ENCODE results near the gene ITFG1.

ITFG1 gene

GRCh38 chr16:47460711-47461597 lies at the start of gene ITFG1, which contains the start of gene PHKB:
TSS of gene ITFG1 (minus strand) at chr16:47461063. CDS start at chr16:47461045, 18 bp downstream.
TSS of gene PHKB (plus strand) at chr16:47461331. CDS start at chr16:47461351, 20 bp downstream.
- DNase-seq, result peak; percentile 78 to 85

DNA sequence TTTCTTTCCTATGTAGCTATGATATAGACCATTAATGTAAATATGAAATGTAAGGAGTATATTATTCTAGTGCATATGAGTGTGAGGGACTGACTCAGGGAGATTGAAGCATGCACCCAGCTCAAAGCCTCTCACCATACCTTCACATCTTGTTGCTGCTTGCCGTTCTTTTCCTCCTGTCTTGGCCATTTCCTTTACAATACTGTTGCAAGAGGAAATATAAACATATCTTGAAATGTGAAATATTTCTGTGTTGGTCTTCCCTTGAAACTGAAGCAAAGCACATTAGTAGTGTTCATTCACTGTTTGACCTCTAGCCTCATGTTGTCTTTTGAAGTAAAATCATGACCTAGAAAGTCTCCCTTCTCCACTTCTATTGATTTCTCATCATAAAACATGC lies 46.8 kb upstream of the ITFG1 start:
- no peak for DNase-seq

- DNase-seq, result no peak
Measured at GRCh38 chr16:47506800-47507199, 45.9 kb upstream of the ITFG1 start.

- DNase-seq, result no peak
Measured at GRCh38 chr16:47504599-47504998, 43.7 kb upstream of the ITFG1 start.

DNA sequence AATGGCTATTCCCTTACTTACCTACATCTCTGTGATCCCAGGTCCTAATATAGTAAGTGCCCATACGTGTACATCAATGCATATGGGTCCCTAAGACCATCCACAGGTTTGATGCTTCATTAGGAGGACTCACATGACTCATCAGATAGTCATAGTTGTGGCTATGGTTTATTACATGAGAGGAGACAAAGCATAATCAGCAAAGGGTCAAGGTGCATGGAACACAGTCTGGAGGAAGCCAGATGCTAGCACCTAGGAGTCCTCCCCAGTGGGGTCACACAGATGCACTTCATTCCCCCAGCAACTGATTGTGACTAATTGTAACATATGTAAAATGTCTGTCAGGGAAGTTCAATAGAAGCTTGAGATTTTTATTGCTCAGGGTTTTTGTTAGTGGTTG lies 43.1 kb upstream of the ITFG1 start:
- no peak for DNase-seq

DNA sequence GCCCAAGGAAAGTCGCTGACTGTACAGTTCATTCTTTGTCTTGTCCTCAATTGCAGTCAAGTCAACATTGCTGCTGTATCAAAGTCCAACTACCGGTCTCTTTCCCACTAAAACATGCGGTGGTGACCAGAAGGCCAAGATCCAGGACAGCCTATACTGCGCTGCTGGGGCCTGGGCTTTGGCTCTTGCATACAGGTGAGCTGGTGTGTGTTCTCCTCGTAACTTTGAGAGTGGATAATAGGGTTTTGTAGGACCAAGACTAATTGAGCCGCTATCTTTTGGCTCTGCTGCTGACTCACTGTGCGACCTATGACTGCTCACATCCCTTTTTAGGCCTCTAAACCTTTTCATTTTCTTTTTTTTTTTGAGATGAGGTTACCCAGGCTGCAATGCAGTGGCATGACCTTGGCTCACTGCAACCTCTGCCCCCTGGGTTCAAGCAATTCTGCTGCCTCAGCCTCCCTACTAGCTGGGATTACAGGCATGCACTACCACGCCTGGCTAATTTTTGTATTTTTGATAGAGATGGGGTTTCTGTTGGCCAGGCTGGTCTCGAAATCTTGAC lies 38.9 kb upstream of the ITFG1 start:
- no peak for DNase-seq

DNA sequence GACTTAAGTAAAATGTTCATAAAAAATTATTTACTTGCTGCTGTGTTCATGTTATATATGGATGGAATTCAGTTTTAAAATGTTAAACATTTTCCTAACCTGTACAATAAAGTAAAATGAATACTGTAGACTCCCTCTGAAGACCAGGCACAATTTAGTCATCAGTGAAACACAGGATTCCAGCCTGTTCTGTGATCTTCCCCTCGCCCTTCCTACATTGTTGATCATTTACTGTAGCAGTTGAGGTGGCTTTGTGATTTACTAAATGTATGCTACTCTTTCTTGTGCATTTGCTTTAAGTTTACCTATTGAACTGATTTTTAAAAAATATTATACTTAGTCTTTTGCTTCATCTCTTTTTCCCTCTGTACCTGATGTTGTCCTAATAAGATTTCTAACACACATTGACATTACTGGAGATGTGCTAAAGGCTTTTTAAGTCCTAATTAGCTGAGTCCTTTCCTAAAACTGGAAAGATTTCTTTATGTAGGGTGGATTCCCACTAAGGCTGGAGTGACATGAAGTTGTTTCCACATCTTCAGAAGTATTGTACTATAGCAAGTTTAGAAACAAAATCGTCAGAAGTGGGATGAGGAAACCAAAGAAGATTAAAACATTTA lies 38.3 kb upstream of the ITFG1 start:
- DNase-seq, result no peak

DNA sequence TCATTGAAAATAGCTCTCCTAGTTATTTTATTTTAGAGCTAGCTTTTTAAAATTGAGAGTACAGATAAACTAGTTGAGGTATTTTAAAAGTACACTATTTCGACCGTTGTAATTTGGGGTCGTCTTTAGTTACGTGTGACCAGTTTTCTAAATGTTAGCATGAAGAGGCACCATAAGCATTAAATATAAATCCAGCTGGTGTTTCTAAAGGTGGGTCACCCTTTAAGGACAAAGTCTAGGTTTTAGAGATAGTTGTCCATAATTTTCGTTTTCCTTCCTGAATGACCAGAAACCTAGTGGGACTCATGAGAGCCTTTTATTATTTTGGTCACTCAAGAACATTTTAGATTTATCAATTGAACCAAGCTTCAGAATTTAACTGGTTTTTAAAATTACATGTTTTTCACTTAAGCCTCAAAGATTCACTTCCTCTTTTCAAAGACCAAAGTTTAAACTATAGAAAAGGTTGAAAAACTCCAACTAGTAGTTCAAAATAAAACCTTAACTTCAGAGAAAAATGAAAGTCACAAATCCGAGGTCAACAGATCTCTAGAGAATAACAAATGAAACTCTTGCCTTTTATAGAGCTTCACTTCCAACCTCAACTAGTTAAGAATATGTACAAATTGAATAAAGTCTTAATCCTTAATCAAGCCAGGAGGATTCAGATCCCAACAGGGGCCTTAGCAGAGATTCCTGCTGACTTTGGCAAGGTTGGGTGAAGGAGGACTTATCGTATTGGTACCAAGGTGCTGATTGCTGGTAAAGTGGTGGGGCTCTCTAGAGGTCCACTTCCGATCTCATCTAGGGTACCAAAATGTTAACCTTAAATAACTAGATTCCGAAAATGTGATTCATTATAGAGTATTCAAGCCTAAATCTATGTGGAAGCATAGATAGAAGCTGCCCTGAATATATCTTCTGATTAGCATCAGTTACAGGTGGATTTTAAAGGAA lies 32.8 kb upstream of the ITFG1 start:
- peak; percentile 23 to 28 for DNase-seq

DNA sequence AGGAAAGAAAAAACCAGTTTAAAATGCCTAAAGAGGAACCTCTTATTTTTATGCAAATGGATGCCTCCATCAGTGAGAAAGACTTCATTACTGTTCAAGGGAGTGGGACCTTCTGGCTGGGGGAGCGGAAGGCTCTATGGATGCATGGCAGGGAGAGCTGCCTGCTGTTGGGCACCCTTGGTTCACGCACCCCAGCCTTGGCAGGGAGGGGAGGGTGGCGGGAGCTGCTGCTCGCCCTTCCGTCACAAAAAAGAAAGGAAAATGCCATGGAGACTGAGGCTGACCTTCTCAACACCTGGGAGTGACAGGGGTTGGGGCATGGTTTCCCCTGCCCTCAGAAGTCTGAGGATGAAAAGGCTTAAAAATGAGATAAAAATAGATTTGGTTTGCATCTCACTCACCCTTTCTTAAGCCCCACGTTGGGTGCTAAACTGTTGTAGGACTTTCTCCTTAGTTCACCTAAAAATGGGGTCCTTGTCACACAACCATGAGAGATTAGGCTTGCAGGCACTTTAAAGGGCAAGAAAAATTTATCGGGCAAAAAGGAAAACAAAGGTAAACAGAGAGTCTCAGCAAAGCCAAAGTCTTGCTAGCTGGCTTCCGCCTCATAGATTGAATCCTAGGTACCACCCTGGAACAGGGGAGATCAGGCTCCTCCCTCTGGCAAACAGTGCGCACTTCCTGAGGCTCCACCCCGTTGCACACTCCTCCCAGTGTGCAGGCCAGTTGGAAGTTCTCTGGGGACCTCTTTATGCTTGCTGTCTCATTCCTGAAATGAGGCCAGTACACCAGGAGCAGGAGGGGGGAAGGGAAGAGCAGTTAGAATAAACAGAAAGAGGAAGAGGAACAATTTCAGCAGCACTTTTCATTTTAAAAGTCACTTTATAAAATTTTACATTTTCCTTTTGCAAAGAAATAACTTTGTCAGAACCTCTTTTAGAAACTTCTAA lies 31.8 kb upstream of the ITFG1 start:
- DNase-seq, result peak; percentile 46 to 48

- DNase-seq, result no peak
Measured at GRCh38 chr16:47492036-47492427, 31.2 kb upstream of the ITFG1 start.

DNA sequence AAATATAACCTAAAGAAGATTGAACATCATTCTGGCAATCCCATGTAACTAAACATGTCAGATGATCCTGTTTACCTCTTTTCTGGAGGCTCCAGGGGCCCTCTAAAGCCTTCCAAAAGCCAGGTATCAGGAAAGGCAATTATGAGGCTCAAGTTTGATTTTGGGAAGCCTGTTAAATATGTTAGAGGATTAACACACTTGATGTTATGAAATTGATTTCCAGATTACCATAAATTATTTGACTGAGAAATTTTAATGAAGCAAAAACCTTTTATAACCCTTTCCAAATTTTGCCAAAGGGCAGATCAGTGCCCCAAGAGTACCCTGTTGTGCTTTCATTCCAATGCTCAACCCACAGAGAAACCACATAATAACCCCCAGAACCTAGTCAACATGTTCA lies 29.6 kb upstream of the ITFG1 start:
- no peak for DNase-seq

DNA sequence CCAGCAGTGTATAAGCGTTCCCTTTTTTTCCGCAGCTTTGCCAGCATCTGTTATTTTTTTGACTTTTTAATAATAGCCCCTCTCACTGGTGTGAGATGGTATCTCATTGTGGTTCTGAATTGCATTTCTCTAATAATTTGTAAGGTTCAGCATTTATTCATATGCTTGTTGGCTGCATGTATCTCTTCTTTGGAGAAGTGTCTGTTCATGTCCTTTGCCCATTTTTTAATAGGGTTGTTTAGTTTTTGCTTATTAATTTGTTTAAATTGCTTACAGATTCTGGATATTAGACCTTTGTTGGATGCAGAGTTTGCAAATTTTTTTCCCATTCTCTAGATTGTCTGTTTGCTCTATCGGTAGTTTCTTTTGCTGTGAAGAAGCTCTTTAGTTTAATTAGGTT lies 27.2 kb upstream of the ITFG1 start:
- DNase-seq, result no peak

DNA sequence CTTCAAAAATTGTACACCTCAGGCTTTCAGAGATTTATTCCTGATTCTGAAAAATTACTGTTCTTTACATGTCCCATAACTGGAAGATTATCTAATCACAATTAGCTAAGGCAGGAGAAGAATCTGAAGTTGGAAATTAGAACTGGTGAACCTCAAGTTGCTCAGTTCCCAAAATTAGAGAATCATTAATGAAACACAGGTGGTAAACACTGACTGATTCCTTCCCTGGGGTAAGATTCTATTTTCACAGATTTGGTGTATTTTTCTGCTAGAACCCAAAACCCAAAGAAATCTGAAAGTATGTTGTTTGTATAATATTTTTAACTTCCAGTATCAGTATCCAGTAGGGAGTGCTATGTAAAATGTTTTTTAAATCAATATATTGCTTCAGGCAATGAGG lies 26.0 kb upstream of the ITFG1 start:
- DNase-seq, result no peak

- no peak for DNase-seq
Measured at GRCh38 chr16:47483616-47484015, 22.8 kb upstream of the ITFG1 start.

GRCh38 chr16:47481698-47482374 lies 21.0 kb upstream of the ITFG1 start:
- DNase-seq, result no peak

GRCh38 chr16:47480410-47480809 lies 19.5 kb upstream of the ITFG1 start:
- no peak for DNase-seq

- DNase-seq, result no peak
Measured at GRCh38 chr16:47477679-47478078, 16.8 kb upstream of the ITFG1 start.

DNA sequence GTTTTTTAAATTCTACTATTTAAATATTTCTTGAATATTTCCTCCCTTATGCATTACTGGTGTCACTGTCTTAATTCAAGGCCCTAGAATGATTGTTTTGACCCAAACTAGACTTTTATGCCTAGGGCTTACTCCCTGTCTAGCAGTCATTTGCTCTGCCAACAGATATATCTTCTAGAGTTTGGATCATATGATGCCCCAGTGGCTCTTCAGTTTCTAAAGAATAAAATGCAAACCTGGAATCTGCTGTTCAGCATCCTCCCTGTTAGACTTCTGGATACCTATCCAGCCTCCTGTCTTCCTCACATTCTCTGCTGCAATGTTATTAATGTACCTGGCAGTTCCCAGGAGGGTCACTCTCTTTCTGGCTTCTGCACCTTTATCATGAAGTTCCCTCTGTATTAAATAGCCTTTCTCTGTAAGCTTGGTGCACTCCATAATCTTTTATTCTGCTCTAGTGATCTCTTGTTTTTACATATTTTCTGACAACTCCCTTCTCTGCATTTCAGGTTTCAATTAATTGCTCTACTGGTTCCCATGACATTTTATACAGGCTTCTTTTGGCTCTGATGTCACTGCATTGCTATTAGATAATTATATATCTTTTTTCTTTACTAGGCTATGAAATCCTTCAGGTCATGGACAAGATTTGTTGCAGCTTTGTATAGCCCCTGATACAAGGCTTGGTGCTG lies 15.9 kb upstream of the ITFG1 start:
- DNase-seq, result no peak

- DNase-seq, result no peak
Measured at GRCh38 chr16:47475786-47476185, 14.9 kb upstream of the ITFG1 start.

- DNase-seq, result no peak
Measured at GRCh38 chr16:47473792-47474191, 12.9 kb upstream of the ITFG1 start.

Measured in AML-193 (cell line).